Memory B cell (primary cell): ENCODE data around the gene CEP192.

ENCODE experiments used
- ATAC-seq: fragments of 150-1000 bp; cut with Tn5 transposase; 2 replicates; pipeline ENCODE4 v1.10.0; 2021; ENCODE audit warnings: low read depth, mild to moderate bottlenecking, moderate library complexity
- DNase-seq, 2 donors: peaks; one replicate each; pipeline ENCODE4 v3.0.0; 2022; ENCODE audit warnings: low spot score in 2 of 2
- H3K27ac Mint-ChIP-seq: one replicate; pipeline ENCODE4 v1.8.0; 2022; ENCODE audit warnings: mild to moderate bottlenecking, moderate library complexity, mixed read lengths
- H3K27me3 Mint-ChIP-seq: one replicate; pipeline ENCODE4 v1.8.0; 2022; ENCODE audit warnings: mixed read lengths
- H3K36me3 Mint-ChIP-seq: one replicate; pipeline ENCODE4 v1.8.0; 2022; ENCODE audit warnings: mild to moderate bottlenecking, mixed read lengths
- H3K4me1 Mint-ChIP-seq: one replicate; pipeline ENCODE4 v1.8.0; 2022; ENCODE audit warnings: mixed read lengths
- H3K4me3 Mint-ChIP-seq: one replicate; pipeline ENCODE4 v1.8.0; 2022; ENCODE audit warnings: mild to moderate bottlenecking, moderate library complexity, mixed read lengths
- H3K9me3 Mint-ChIP-seq: one replicate; pipeline ENCODE4 v1.8.0; 2022; ENCODE audit warnings: mixed read lengths

CEP192 gene

DNA sequence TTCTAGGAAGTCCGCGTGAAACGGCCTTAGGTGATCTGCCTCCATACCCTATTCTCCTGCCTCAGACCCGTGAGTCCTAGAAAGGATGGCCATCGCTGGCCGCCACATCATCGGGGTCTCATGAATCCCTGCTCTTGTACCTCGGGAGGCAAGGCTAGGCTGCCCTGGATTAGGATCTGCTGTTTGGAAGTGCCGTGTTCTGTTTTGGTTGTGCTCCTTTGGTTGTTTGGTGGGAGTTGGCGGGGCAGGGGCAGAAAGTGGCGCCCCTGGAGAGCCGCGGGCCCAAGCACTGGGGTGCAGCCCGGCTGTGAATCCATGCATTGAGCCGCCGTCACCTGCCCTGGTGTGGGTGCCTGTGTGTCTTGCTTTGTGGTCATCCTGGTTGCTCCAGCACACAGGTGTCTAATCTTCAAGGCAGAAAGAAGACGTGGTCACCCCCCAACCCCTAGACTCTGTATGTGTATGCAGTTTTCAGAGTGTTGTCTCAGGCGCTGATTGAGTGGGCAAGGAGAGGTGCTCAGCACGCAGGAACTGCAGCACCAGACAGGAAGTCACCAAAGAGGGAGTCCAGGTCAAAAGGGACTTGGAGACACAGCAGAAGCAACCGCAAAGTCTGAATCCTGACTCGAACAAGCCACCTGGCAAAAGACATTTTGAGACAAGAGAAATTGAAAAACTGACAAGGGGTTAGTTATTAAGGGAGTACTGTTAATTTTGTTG, 147.4 kb downstream of the CEP192 start:
- H3K4me1 Mint-ChIP-seq = peaks cover 14% of the 10 kb centered on the region
- H3K4me3 Mint-ChIP-seq = peak overlapping the region; percentile 99
- peaks cover 2% of the 10 kb centered on the region for H3K36me3 Mint-ChIP-seq
- no peak for ATAC-seq
- DNase-seq = no peak
- peaks cover 4% of the 10 kb centered on the region for H3K9me3 Mint-ChIP-seq
- peak overlapping the region; percentile 97 for H3K27ac Mint-ChIP-seq
- H3K27me3 Mint-ChIP-seq = no peaks in the 10 kb centered on the region

DNA sequence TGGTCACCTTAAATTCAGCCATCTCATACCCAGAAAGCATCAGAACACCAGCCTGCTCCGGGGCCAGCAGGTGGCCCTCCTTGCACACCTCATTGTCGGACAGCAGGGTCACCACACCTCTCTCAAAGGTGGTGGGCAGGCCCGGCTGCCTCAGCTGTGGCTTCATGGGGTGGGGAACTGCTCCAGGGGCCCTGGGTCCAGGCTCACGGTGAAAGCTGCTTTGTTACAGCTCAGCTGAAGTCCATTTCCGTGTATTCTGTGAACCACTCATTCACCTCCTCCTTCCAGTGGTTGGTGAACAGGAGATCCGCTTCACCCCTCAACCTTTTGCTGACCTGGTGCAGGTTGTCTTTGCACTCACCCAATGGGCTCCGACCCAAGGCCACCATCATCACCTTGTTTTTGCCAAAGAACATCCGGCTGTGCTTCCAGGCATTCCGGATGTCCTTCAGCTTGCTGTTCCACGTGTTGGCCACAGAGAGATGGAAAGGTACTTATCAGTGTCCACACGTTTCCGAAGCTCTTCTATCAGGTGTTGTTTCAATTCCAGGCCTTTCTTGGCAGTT, 148.8 kb downstream of the CEP192 start:
- Mint-ChIP-seq H3K4me3 (no peak overlapping the region), H3K27ac (no peak overlapping the region), H3K27me3 (no peaks in the 10 kb centered on the region)

DNA sequence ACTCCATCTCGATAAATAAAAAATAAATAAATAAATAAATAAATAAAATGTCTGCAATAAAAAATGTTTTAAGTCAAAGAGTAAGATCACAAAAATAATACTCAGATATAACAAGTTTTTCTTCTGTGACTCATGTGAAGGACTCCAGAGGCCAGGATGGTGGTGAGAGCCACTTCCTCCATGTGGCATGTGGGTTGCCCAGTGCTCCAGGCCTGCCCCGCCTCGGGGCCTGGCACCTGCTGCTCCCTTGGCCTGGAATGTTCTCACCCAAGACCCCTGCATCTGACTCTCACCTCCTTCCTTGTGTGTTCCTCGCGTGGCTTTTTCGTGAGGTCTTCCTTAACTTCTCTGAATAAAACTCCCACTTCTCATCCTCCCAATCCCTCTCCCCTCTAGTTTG, 150.0 kb downstream of the CEP192 start:
- DNase-seq = no peak
- Mint-ChIP-seq H3K4me1 (peaks cover 16% of the 10 kb centered on the region), H3K27ac (no peak overlapping the region), H3K9me3 (peaks cover 7% of the 10 kb centered on the region), H3K4me3 (no peak overlapping the region), H3K27me3 (no peaks in the 10 kb centered on the region), H3K36me3 (peaks cover 3% of the 10 kb centered on the region)
- no peak for ATAC-seq

More for the DNA sequence above, 148.8 kb downstream of the CEP192 start:
- Mint-ChIP-seq H3K4me1 (peaks cover 14% of the 10 kb centered on the region), H3K9me3 (peaks cover 5% of the 10 kb centered on the region), H3K36me3 (peaks cover 3% of the 10 kb centered on the region)
- no peak for DNase-seq
- no peak for ATAC-seq

DNA sequence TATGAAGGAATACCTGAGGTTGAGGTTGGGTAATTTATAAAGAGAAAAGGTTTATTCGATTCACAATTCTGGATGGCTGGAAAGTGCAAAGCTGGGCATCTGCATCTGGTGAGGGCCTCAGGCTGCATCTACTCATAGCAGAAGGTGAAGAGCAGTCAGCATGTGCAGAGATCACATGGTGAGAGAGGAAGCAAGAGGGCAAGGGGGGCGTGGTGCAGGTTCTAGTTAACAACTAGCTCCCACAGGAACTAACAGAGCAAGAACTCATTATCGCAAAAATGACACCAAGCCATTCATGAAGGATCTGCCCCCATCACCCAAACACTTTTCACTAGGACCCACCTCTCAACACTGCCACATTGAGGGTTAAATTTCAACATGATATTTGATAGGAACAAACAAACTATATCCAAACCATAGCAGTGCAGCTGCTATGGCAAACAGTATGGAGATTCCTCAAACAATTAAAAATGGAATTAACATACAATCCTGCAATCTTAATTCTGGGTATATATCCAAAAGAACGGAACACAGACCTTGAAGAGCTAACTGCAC, 154.6 kb downstream of the CEP192 start:
- DNase-seq (no peak), ATAC-seq (no peak)
- Mint-ChIP-seq H3K27me3 (peaks cover 2% of the 10 kb centered on the region), H3K9me3 (peaks cover 7% of the 10 kb centered on the region), H3K4me1 (peaks cover 12% of the 10 kb centered on the region), H3K4me3 (no peak overlapping the region), H3K27ac (no peak overlapping the region), H3K36me3 (peaks cover 3% of the 10 kb centered on the region)

DNA sequence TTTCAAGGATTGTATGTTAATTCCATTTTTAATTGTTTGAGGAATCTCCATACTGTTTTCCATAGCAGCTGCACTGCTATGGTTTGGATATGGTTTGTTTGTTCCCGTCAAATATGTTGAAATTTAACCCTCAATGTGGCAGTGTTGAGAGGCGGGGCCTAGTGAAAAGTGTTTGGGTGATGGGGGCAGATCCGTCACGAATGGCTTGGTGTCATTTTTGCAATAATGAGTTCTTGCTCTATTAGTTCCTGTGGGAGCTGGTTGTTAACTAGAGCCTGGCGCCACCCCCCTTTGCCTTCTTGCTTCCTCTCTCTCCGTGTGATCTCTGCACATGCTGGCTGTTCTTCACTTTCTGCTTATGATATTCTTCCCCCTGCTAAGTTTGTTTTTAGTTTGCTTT, 156.0 kb downstream of the CEP192 start:
- Mint-ChIP-seq H3K4me3 (no peak overlapping the region), H3K36me3 (peaks cover 3% of the 10 kb centered on the region), H3K4me1 (peaks cover 12% of the 10 kb centered on the region), H3K27ac (no peak overlapping the region), H3K9me3 (peaks cover 7% of the 10 kb centered on the region), H3K27me3 (peaks cover 2% of the 10 kb centered on the region)
- ATAC-seq = peak; percentile 60
- no peak for DNase-seq

DNA sequence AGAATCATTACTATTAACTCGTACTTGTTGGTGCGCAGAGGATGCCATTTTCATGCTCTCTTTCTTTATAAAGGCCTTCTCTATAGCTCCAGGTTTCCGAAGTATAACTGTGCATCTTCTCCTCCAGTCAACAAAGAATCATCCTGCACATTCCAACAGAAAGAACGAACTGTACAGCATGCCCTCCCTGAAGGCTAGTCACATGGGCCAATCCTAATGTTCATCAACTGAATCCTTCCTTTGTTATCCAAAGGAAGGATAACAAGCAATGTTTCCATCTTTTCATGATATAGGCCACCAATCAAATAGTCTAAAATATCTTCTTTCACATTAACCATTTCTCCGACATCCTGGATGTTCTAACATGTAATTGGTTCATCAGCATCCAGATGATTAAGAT, 160.5 kb downstream of the CEP192 start:
- Mint-ChIP-seq H3K9me3 (peaks cover 13% of the 10 kb centered on the region), H3K36me3 (peaks cover 9% of the 10 kb centered on the region), H3K27me3 (peaks cover 4% of the 10 kb centered on the region), H3K27ac (no peak overlapping the region), H3K4me1 (peaks cover 8% of the 10 kb centered on the region), H3K4me3 (no peak overlapping the region)
- DNase-seq (no peak), ATAC-seq (no peak)

DNA sequence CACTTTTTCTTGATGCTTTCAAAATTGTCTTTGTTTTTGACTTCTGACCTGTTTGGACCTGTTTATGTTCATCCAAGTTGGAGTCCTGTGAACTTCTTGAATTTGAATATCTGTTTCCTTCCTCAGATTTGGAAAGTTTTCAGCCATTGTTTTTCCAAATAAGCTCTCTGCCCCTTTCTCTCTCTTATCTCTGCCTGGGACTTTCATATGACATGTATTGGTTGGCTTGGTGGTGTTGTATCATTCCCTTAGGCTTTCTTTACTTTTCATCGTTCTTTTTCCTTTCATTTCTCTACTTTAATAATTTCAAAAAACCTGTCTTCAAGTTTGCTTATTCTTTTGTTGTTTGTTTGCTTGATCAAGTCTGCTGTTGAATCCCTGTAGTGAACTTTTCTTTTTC, 167.3 kb downstream of the CEP192 start:
- no peak for DNase-seq
- ATAC-seq = no peak
- peaks cover 19% of the 10 kb centered on the region for H3K9me3 Mint-ChIP-seq
- no peak overlapping the region for H3K4me3 Mint-ChIP-seq
- no peak overlapping the region for H3K27ac Mint-ChIP-seq
- peaks cover 3% of the 10 kb centered on the region for H3K4me1 Mint-ChIP-seq
- peaks cover 20% of the 10 kb centered on the region for H3K36me3 Mint-ChIP-seq
- peaks cover 11% of the 10 kb centered on the region for H3K27me3 Mint-ChIP-seq

DNA sequence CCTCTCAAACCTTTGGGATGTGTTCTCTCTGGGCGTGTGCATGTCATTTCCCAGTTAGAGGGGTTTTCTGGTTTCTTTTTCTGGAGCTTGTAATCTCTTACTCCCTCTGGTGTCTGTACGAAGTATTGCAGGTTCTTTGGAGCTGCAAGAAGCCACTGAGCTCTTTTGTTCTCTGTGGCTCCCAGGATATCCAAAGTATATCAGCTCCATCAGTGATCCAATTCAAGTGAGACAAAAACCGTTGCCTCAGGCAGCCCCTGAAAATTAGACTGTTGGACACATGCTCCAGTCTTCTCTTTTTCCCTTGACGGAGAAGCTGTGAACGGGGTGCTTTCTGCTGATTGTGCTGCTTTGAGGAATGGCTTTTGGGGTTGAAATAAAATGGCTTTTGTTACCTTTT, 168.4 kb downstream of the CEP192 start:
- H3K4me3 Mint-ChIP-seq = no peak overlapping the region
- peak; percentile 37 to 56 for DNase-seq
- H3K9me3 Mint-ChIP-seq = peaks cover 19% of the 10 kb centered on the region
- H3K27ac Mint-ChIP-seq = no peak overlapping the region
- peaks cover 13% of the 10 kb centered on the region for H3K27me3 Mint-ChIP-seq
- peaks cover 20% of the 10 kb centered on the region for H3K36me3 Mint-ChIP-seq
- H3K4me1 Mint-ChIP-seq = peaks cover 3% of the 10 kb centered on the region
- ATAC-seq = peak; percentile 42

DNA sequence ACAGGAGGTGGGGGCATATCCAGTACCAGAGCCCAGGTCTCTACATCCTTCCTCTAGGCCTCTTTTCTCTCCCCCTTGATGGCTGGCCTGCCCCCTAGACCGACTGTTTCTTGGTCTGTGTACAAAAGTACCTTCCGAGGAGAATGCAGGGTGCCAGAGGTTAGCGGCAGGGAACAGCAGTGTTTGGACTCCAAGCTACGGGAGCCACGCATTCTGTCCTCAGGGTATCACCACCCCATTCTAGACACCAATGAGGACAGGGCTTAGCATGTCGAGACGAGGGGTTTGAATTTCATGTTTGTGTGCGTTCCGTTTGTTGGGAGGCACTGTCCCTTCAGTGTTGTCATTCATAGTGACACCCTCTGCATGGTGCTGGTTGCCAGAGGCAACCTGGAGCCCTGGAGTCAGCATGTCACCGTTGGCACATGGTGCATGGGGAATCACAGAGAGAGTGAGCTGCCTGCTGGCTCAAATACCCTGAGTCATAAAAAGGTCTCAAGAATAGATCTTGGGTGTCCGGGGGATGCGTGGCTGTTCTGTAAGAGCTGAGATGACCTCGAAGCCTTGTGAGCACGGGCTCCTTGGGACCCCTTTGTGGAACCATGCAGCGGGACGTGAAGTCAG, 170.2 kb downstream of the CEP192 start:
- Mint-ChIP-seq H3K36me3 (peaks cover 13% of the 10 kb centered on the region), H3K27me3 (peaks cover 11% of the 10 kb centered on the region), H3K4me1 (peaks cover 3% of the 10 kb centered on the region), H3K4me3 (no peak overlapping the region), H3K27ac (no peak overlapping the region), H3K9me3 (peaks cover 8% of the 10 kb centered on the region)
- no peak for DNase-seq
- no peak for ATAC-seq

DNA sequence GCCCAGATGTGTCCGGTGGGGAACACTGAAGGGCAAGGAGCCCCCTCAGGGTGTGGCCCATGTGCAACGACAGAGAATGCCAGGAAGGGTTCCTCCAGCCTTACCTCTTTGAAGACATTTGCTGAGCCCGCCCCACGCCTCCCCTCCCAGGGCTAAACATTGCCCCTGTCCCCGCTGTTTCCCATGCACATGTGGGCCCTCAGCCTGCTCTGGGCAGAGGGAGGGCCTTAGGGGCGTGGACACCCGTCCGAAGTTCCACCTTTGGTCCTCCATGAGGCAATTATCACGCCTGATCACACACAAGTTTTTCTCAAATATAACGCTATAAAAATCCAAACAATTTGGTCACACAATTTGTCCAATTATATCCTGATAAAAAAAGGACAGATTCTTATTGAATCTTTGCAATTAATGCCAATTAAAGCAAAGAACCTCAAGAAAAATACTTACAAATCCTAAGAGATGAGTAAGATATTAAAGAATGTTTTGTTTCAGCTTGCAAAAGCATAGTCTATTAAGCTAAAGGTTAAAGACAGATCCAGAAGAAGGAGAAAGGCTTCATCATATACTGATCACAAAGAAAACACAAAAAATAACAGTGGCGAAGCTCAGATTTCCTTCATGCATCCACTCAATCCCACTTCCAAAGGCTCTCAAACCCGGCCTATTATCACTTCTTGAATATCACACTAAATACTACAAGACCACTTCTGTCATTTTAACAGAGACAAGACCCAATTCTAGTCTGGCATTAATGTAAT, 172.2 kb downstream of the CEP192 start:
- ATAC-seq (no peak), DNase-seq (no peak)
- peaks cover 11% of the 10 kb centered on the region for H3K36me3 Mint-ChIP-seq
- peaks cover 10% of the 10 kb centered on the region for H3K9me3 Mint-ChIP-seq
- H3K4me3 Mint-ChIP-seq = no peak overlapping the region
- no peak overlapping the region for H3K27ac Mint-ChIP-seq
- H3K4me1 Mint-ChIP-seq = peaks cover 3% of the 10 kb centered on the region
- H3K27me3 Mint-ChIP-seq = peaks cover 14% of the 10 kb centered on the region

DNA sequence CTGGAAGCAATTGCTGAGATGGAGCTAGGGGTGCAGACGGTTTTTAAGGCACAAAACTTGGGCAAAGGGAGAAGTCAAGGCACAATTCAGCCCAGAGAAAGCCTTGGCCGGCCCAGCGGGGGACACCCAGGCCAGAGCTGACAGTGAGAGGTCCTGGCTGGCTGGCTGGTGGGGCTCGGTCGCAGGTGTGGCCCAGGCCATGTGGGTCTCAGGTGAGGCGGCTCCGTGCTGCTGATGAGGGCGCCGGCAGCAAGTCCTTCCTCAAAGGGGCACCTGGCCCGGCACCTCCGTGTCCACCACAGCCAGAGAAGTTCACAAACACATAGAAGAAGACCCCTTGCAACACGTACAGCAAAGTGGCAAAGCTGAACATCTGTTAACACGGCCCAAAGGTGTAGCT, 173.2 kb downstream of the CEP192 start:
- peaks cover 2% of the 10 kb centered on the region for H3K4me1 Mint-ChIP-seq
- DNase-seq = no peak
- no peak for ATAC-seq
- peaks cover 6% of the 10 kb centered on the region for H3K36me3 Mint-ChIP-seq
- H3K9me3 Mint-ChIP-seq = peaks cover 8% of the 10 kb centered on the region
- H3K27ac Mint-ChIP-seq = no peak overlapping the region
- no peak overlapping the region for H3K4me3 Mint-ChIP-seq
- peaks cover 17% of the 10 kb centered on the region for H3K27me3 Mint-ChIP-seq

DNA sequence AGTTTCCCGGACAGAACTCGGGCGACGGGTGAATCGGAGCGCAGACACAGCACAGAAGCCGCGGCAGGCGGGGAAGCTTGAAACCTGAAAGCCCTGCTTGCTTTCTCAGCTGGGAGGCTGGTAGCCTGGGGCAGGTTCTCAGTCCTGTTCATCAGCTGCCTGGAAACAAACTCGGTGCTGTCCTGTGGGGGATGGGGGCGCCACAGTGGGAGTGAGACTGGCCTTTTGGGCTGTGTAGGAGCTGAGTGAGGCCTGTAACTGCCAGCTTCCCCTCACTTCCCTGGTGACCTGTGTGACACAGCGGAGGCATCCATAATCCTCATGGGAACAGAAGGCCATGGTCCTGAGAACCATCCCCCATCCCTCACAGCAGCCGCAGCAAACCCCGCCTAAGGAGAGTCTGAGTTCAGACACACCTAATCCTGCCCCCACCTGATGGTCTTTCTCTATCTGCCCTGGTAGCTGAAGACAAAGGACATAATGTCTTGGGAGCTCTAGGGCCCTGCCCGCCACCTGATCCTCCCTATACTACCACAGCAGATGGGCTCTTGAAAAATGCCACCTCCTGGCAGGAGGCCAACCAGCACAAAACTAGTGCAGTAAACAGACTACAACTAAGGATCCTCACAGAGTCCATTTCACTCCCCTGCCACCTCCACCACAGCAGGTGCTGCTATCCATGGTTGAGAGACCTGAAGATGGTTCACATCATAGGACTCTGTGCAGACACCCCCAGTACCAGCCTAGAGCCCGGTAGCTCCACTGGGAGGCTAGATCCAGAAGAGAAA, 174.7 kb downstream of the CEP192 start:
- H3K27ac Mint-ChIP-seq = no peak overlapping the region
- ATAC-seq = no peak
- H3K9me3 Mint-ChIP-seq = peaks cover 8% of the 10 kb centered on the region
- H3K27me3 Mint-ChIP-seq = peaks cover 17% of the 10 kb centered on the region
- no peak for DNase-seq
- no peak overlapping the region for H3K4me3 Mint-ChIP-seq
- H3K36me3 Mint-ChIP-seq = peaks cover 5% of the 10 kb centered on the region
- no peaks in the 10 kb centered on the region for H3K4me1 Mint-ChIP-seq

DNA sequence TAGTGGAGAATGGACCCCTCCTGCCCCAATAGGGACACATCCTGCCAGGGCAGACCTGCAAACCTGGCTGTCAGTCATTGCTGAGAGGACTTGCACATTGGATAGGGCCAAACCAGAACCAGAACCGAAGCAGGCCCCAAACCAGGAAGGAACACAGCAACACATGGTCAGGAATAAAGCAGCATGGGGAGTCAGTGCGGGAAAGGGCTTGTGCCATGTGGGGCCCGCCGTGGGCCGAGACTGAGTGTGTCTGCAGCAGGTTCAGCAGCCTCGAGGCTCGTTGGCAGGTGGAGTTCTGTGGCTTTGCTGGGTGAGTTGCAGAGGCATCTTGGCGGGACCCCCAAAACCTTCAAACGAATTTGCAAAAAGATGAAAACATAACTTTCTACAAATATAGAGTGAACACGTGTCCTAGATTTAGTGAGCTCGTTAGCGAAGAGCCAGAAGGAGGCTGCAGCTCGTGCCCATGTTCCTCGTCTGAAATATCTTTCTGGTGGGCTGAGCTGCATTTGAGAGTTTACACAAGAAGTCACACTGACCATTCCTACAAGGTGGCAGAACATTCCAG, 182.5 kb downstream of the CEP192 start:
- Mint-ChIP-seq H3K36me3 (no peaks in the 10 kb centered on the region), H3K9me3 (peaks cover 4% of the 10 kb centered on the region), H3K4me3 (no peak overlapping the region), H3K27me3 (peaks cover 4% of the 10 kb centered on the region), H3K4me1 (no peaks in the 10 kb centered on the region), H3K27ac (no peak overlapping the region)
- no peak for ATAC-seq
- no peak for DNase-seq
